PC-3 (cell line): ENCODE data around the gene FAM222A. TPM values are rescaled to one million over a fixed set of nuclear protein-coding genes. Genes with fewer than 3 reads are reported as not detected.

Source experiments
- ATAC-seq: fragments of 200-7000 bp; cut with Tn5 transposase; 2 replicates; pipeline ENCODE4 v1.9.1; 2020; ENCODE audit warnings: mild to moderate bottlenecking, moderate library complexity
- BruUV-seq: library from RNA; stranded (reverse); fragments of 400-500 nt; replicated peaks from 2 replicates; lab custom pipeline; 2021; lab: Mats Ljungman, UMichigan
- CTCF ChIA-PET: fragments of 300-600 bp; sonication (Branson Sonifier 250); formaldehyde crosslinking; loops from one replicate; lab custom pipeline; 2022; ENCODE audit warnings: antibody characterized with exemption; lab: Charles Lee
- POLR2A ChIA-PET: fragments of 300-600 bp; sonication (Branson Sonifier 250); formaldehyde crosslinking; loops from one replicate; lab custom pipeline; 2022; ENCODE audit warnings: antibody characterized with exemption; ENCODE audit not compliant: unreplicated experiment; lab: Charles Lee
- DNase-seq: peaks from one replicate; pipeline ENCODE4 v3.0.0-alpha.2; 2015
- H2AFZ ChIP-seq: fragments of 300-600 bp; sonication (generic); 2 replicates; pipeline ENCODE4 v1.6.0; 2016; ENCODE audit warnings: antibody characterized with exemption, low read length
- H3F3A ChIP-seq: fragments of 300-600 bp; sonication (generic); one replicate; pipeline ENCODE4 v1.6.0; 2017; ENCODE audit warnings: antibody characterized with exemption, low read length, control low read depth, mild to moderate bottlenecking; ENCODE audit not compliant: unreplicated experiment
- H3K27ac ChIP-seq: fragments of 300-600 bp; sonication (generic); 2 replicates; pipeline ENCODE4 v1.5.1; 2016; ENCODE audit warnings: mild to moderate bottlenecking, low read length
- H3K27me3 ChIP-seq: fragments of 300-600 bp; sonication (generic); 2 replicates; pipeline ENCODE4 v1.6.1; 2016; ENCODE audit warnings: low read length, mixed read lengths
- H3K36me3 ChIP-seq: fragments of 300-600 bp; sonication (generic); 2 replicates; pipeline ENCODE4 v1.6.1; 2016; ENCODE audit warnings: low read depth, mixed run types, low read length, mixed read lengths
- H3K4me1 ChIP-seq: fragments of 300-600 bp; sonication (generic); 2 replicates; pipeline ENCODE4 v1.5.1; 2016; ENCODE audit warnings: low read length; ENCODE audit not compliant: insufficient read depth
- H3K4me2 ChIP-seq: fragments of 300-600 bp; sonication (generic); 2 replicates; pipeline ENCODE4 v1.6.0; 2016; ENCODE audit warnings: low read length
- H3K4me3 ChIP-seq: fragments of 300-600 bp; sonication (generic); 2 replicates; pipeline ENCODE4 v1.5.1; 2016; ENCODE audit warnings: mild to moderate bottlenecking, low read length, mixed read lengths
- H3K79me2 ChIP-seq: fragments of 300-600 bp; sonication (generic); 2 replicates; pipeline ENCODE4 v1.6.1; 2017; ENCODE audit warnings: low read length, mixed read lengths
- H3K9ac ChIP-seq: fragments of 300-600 bp; sonication (generic); 2 replicates; pipeline ENCODE4 v1.6.0; 2016; ENCODE audit warnings: mild to moderate bottlenecking, low read length
- H3K9me2 ChIP-seq: fragments of 300-600 bp; sonication (generic); replicated peaks from 2 replicates; pipeline ENCODE4 v1.6.1; 2016; ENCODE audit warnings: mixed run types, low read length, mixed read lengths
- H3K9me3 ChIP-seq: fragments of 300-600 bp; sonication (generic); 2 replicates; pipeline ENCODE4 v1.6.1; 2016; ENCODE audit warnings: low read length, mixed read lengths
- H4K20me1 ChIP-seq: fragments of 300-600 bp; sonication (generic); 2 replicates; pipeline ENCODE4 v1.6.1; 2016; ENCODE audit warnings: low read length, mixed read lengths
- CTCF ChIP-seq: fragments of 300-600 bp; sonication (generic); conservative IDR thresholded peaks from 2 replicates; pipeline ENCODE4 v1.5.1; 2017; ENCODE audit warnings: antibody characterized with exemption, low read depth, mild to moderate bottlenecking, low read length
- EZH2 ChIP-seq: fragments of 300-600 bp; sonication (generic); IDR thresholded peaks from one replicate; pipeline ENCODE4 v1.6.1; 2017; ENCODE audit warnings: antibody characterized with exemption, mild to moderate bottlenecking, low read length; ENCODE audit not compliant: unreplicated experiment
- EZH2phosphoT487 ChIP-seq: fragments of 300-600 bp; sonication (generic); IDR thresholded peaks from 2 replicates; pipeline ENCODE4 v1.6.1; 2018; ENCODE audit warnings: mild to moderate bottlenecking, antibody characterized with exemption, low read length, borderline replicate concordance
- intact Hi-C: fragments of 100-400 bp; cut with micrococcal nuclease; formaldehyde crosslinking; loops from 2 replicates; pipeline ENCODE4 v1.9.0; 2023
- total RNA-seq: library from RNA; depleted of rRNA; stranded (reverse); fragments of >200 nt; gene quantifications from 2 replicates; pipeline ENCODE4 v1.2.3, GENCODE V29; 2014

The FAM222A gene
- total RNA-seq, 1 experiment from 2014 or later: 11.7 TPM

DNA sequence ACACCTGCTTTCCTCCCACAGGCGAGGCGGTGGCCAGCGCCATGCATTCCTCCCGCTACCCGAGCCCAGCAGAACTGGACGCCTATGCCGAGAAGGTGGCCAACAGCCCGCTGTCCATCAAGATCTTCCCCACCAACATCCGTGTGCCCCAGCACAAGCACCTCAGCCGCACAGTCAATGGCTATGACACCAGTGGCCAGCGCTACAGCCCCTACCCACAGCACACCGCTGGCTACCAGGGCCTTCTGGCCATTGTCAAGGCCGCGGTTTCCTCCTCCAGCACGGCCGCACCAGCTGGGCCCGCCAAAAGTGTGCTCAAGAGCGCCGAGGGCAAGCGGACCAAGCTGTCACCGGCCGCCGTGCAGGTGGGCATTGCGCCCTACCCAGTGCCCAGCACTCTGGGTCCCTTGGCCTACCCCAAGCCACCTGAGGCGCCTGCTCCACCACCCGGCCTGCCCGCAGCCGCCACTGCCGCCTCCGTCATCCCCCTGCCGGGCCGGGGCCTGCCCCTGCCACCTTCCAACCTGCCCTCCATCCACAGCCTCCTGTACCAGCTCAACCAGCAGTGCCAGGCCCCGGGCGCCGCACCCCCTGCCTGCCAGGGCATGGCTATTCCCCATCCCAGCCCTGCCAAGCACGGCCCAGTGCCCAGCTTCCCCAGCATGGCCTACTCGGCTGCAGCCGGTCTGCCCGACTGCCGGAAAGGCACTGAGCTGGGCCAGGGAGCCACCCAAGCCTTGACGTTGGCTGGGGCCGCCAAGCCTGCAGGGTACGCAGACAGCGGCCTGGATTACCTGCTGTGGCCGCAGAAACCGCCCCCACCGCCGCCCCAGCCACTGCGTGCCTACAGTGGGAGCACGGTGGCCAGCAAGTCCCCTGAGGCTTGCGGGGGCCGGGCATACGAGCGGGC is 54.6 kb downstream of the FAM222A start:
- peaks cover 21% of the 10 kb centered on the region for H3K79me2 ChIP-seq
- H3K4me3 ChIP-seq: no peak overlapping the region
- no peak overlapping the region for H3K9ac ChIP-seq
- no TSS peak for BruUV-seq
- ChIA-PET POLR2A (no interaction called here), CTCF (no interaction called here)
- H3K27me3 ChIP-seq: no peaks in the 10 kb centered on the region
- H3K9me2 ChIP-seq: no peaks in the 10 kb centered on the region
- no peak for TF ChIP-seq EZH2
- TF ChIP-seq CTCF: no peak
- no peak for TF ChIP-seq EZH2phosphoT487
- H4K20me1 ChIP-seq: no peaks in the 10 kb centered on the region
- no peak for ATAC-seq
- H3K27ac ChIP-seq: no peak overlapping the region
- H3K36me3 ChIP-seq: no peaks in the 10 kb centered on the region; the same call in 1 of the 2 replicates
- no peaks in the 10 kb centered on the region for H3K9me3 ChIP-seq
- H2AFZ ChIP-seq: no peak overlapping the region
- no peaks in the 10 kb centered on the region for H3F3A ChIP-seq
- H3K4me1 ChIP-seq: peaks cover 10% of the 10 kb centered on the region
- DNase-seq: no peak
- intact Hi-C loops: no loop called here
- H3K4me2 ChIP-seq: no peak overlapping the region

DNA sequence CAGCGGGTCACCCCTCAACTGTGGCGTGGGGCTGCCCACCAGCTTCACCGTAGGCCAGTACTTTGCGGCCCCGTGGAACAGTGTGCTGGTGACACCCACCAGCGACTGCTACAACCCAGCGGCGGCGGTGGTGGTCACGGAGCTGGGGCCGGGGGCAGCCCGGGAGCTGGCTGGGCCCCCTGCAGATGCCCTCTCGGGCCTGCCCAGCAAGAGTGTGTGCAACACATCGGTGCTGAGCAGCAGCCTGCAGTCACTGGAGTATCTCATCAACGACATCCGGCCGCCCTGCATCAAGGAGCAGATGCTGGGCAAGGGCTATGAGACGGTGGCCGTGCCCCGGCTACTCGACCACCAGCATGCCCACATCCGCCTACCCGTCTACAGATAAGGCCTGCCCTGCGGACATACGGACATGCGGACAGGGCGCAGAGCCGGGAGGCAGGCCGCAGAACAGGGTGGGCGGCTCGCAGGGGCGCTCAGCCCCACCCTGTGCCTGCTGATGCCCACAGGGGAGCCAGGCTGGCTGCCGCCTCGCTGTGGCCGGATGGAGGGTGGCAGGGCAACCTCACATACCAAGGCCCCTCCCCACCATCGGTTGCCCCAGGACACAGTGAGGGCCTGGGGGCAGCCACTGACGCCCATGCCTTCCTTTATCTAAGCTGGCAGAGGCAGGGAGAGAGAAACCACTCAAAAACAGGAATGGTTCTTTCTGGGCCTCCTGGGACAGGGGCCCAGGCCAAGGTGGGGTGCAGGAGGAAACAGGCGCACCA is 55.5 kb downstream of the FAM222A start:
- Histone ChIP-seq H2AFZ (no peak overlapping the region), H3K79me2 (peaks cover 21% of the 10 kb centered on the region), H3K27me3 (no peaks in the 10 kb centered on the region), H3K9me3 (no peaks in the 10 kb centered on the region), H4K20me1 (no peaks in the 10 kb centered on the region), H3K27ac (no peak overlapping the region), H3K9me2 (no peaks in the 10 kb centered on the region), H3K9ac (no peak overlapping the region), H3K36me3 (no peaks in the 10 kb centered on the region; the same call in 1 of the 2 replicates), H3K4me1 (peaks cover 19% of the 10 kb centered on the region), H3K4me3 (no peak overlapping the region), H3F3A (no peaks in the 10 kb centered on the region), H3K4me2 (no peak overlapping the region)
- BruUV-seq: no TSS peak
- TF ChIP-seq EZH2 (no peak), CTCF (no peak), EZH2phosphoT487 (no peak)
- ChIA-PET CTCF (no interaction called here), POLR2A (no interaction called here)
- DNase-seq (no peak), ATAC-seq (no peak)
- intact Hi-C loops: no loop called here
